Stimulated activated CD4-positive, alpha-beta T cell treated with anti-CD3 and anti-CD28 coated beads, Interleukin-1b, Interleukin-23, amount 100 ng/mL, for 4 hours (primary cell): ENCODE data around the gene CAMKMT.

Experiments
- DNase-seq, 2 donors: peaks; one replicate each; pipeline ENCODE4 v3.0.0-alpha.2; 2020; ENCODE audit warnings: low read depth in 2 of 2

The CAMKMT gene

DNA sequence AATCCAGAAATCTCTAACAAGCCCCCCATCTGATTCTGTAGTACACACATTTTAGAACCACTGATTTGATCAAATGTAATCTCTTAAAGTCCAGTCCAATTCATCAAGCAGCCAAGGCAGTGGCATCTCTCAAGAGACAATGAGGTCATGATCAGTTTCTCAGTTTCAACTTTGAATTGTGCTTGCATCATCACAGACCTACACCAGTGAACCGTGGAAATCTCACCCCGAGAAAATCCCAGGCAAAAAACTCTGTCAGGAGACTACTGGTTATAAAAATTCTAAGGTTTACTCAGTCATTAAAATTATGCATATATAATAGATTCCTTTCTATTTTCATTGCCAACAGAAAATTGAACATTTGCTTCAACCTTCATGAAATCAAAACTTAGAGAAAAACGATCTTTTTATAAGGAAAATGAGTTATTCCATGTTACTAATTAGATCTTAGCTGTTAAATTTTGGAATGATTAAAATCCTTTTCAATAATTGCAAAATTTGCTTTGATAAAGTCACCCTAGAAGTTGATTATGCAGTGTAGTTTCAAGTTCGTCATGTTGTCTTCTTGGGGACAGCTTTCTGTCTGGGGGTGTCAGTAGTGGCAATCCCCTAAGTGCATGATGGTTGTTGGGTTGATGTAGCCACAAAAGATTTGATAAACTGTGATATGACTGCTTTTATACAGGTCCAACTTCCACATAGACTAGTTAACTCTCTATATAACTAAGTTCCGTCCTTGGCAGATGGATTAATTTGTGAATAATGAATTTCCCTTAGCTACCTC lies 235.0 kb downstream of the CAMKMT start:
- no peak for DNase-seq

GRCh38 chr2:44598330-44599119 lies 236.8 kb downstream of the CAMKMT start:
- no peak for DNase-seq

- DNase-seq = no peak
Observed at GRCh38 chr2:44599130-44599529, 237.4 kb downstream of the CAMKMT start.

GRCh38 chr2:44602446-44602845 lies 240.7 kb downstream of the CAMKMT start:
- DNase-seq = no peak

GRCh38 chr2:44605511-44605910 lies 243.8 kb downstream of the CAMKMT start:
- DNase-seq = no peak

GRCh38 chr2:44612276-44612675 lies 250.5 kb downstream of the CAMKMT start:
- DNase-seq = no peak

- DNase-seq = no peak
Observed at GRCh38 chr2:44614940-44615339, 253.2 kb downstream of the CAMKMT start.

DNA sequence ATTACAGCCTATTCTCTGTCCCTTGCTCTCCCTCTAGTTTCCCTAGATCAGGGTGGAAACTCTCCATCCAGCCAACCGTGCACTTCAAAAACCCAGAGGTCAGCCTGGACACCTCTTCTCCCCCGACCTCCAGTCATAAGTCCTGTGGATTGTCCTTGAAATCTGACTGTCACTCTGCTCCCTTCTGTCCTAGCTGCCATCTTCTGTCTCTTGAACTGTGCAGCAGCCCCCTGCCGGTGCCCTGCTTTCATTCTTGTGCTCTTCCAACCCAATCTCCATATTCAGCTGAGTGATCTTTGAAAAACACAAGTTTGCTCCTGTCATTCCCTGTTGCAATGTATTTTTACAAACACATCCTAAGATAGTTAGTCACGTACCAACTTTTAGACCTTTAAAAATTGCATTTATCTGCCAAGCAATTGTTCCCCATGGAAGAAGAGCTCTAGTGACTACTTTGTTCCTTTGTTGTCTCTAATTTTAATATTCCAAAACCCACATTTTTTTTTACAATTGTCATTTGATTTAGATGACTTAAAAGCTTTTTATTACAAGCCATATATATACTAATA lies 254.3 kb downstream of the CAMKMT start:
- DNase-seq = no peak

DNA sequence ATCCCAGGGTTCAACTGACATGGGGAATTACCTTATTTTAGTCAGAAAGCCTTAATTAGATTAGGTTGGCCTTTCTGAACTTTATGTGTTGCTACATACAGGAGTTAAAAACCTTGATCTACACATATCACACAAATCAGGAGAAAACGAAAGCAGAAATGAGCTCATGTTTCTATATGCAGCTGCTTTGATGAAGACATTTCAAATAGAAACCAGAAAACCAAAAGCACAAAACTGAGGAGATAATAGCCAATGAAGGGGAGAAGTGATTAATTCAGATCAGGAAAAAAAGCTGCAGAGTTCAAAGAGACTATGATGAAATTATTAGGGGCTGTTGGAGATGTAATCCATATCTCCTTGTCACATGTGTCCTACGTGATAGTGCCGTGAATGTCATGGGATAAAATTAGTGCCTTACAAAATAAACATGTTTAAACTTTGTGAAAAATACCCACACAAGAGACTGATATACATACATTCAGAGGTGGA lies 255.0 kb downstream of the CAMKMT start:
- DNase-seq = no peak

- DNase-seq = no peak
Observed at GRCh38 chr2:44618251-44619023, 256.7 kb downstream of the CAMKMT start.

DNA sequence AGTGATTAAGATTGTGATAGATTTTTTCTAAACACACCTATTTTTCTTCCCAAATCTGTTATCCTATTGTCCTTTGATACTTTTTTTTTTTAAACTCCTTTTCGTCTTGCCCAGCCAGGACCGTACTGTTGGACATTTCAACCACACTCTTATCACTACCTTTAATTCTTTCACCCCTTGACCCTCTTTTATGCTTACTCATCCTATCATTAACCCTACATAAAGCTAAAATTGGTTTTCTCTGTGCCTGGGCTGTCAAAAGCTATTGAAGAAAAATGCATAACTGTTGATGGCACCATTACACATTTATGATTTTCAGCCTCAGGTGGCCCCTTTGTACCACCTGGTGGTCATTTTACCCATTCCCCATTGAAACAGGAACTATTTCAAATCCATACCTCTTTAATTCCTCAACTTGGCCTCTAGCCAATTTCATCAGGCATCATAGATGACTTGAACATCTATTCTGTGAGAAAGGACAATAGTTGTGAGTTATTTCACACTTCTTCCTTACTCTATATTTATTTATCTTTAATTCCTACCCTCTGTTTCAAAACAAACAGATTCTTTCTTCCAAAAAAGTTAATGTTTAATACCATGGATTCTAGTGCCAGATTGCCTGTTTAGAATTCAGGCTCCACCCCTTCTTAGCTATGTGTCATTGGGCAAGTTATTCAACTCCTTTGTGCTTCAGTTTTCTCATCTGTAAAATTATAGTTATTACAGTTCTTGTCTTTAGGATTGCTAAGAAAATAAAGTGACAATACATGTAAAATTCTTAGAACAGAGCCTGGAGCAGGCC lies 258.6 kb downstream of the CAMKMT start:
- no peak for DNase-seq

- DNase-seq = no peak
Observed at GRCh38 chr2:44623622-44624351, 262.0 kb downstream of the CAMKMT start.

DNA sequence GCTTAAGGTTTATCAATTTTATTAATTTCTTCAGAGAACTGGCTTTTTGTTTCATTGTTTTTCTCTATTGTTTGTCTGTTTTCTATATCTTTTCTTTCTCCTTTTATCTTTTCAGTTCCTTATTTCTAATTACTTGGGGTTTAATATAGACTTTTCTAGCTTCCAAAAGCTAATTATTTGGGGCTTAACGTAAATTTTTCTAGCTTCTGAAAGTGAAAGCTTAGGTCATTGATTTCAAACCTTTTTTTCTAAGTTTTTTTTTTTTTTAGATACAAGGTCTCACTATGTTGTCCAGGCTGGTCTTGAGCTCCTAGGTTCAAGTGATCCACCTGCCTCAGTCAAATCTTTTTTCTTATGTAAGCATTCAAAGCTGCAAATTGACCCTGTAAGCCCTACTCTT lies 266.6 kb downstream of the CAMKMT start:
- no peak for DNase-seq

DNA sequence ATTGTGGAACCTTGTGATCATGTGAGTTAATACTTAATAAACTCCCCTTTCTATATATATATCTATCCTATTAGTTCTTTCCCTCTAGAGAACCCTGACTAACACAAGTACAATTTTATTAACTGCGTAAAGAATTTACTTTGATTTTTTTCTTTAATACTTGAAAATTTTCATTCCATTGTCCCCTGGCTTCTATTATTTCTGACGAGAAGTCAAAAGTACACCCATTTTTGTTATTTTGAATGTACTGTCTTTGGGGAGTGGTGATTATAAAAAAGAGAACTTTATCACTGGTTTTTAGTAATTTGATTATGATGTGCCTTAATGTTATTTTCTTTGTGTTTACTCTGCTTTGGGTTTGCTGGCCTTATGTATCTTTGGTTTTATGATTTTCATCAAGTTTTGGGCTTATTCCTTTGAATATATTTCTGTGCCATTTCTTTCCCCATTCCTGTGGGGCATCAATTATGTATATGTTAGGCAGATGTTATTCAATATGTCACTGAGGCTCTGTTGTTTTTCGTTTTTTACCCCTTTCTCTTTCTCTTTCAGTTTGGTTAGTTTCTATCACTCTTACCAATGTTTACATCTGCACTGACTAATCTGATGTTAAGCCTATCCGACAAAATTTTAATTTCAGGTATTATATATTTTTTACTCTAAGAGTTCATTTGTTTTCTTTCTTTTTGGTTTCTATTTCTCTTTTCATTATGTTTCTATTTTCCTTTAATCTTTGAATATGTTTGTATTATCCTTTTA lies 271.4 kb downstream of the CAMKMT start:
- no peak for DNase-seq

GRCh38 chr2:44635725-44636124 lies 274.0 kb downstream of the CAMKMT start:
- no peak for DNase-seq

GRCh38 chr2:44638649-44639048 lies 276.9 kb downstream of the CAMKMT start:
- DNase-seq = no peak

- DNase-seq = no peak
Observed at GRCh38 chr2:44639399-44639798, 277.7 kb downstream of the CAMKMT start.

DNA sequence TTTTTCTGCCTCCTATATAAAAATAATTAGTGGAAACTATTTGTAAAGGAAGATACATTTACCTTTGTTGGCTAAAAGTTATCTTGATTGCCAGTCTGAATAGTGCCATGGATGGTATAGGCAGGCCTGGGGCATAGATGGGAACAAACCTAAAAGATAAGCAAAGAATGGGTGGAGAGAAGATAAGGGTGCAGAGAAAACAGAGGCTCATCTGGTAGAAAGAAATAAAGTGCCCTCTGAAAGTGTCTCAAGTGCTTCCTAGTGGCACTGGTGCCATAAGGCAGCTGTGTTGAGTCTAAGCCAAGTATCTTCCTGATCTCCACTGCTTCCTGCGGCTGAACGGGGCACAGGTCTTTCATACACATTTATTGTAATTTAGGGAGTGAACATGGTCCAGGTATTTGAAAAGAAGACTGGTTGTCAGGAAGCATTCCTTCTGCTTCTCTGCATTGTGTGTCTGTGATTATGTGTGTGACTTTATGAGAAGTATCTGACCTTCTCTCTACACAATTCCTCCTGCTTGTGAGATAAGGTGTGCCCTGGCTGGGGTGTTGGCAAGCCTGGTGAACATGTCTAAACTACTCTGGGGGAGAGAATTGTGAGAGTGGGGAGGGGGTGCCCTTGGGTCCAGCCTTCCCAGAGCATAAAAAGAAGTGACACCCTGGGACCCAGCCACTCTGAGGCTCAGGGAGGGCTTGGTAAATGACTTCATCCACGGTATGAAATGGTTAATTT lies 280.5 kb downstream of the CAMKMT start:
- no peak for DNase-seq

GRCh38 chr2:44645937-44646336 lies 284.2 kb downstream of the CAMKMT start:
- DNase-seq = no peak
